ENCODE results near the gene PALM3.
"Not testable (repeated sequence)": the region's sequence is repeated elsewhere in the genome, so short reads cannot be mapped to it uniquely, and the experiment has no call there.

The PALM3 gene

GRCh38 chr19:14059652-14060155, 2.2 kb downstream of the PALM3 start:
- no peak for DNase-seq (ENCODE audit: low read depth)

GRCh38 chr19:14059093-14059480, 2.8 kb downstream of the PALM3 start:
- DNase-seq (ENCODE audit: low read depth): peak; percentile 30

DNA sequence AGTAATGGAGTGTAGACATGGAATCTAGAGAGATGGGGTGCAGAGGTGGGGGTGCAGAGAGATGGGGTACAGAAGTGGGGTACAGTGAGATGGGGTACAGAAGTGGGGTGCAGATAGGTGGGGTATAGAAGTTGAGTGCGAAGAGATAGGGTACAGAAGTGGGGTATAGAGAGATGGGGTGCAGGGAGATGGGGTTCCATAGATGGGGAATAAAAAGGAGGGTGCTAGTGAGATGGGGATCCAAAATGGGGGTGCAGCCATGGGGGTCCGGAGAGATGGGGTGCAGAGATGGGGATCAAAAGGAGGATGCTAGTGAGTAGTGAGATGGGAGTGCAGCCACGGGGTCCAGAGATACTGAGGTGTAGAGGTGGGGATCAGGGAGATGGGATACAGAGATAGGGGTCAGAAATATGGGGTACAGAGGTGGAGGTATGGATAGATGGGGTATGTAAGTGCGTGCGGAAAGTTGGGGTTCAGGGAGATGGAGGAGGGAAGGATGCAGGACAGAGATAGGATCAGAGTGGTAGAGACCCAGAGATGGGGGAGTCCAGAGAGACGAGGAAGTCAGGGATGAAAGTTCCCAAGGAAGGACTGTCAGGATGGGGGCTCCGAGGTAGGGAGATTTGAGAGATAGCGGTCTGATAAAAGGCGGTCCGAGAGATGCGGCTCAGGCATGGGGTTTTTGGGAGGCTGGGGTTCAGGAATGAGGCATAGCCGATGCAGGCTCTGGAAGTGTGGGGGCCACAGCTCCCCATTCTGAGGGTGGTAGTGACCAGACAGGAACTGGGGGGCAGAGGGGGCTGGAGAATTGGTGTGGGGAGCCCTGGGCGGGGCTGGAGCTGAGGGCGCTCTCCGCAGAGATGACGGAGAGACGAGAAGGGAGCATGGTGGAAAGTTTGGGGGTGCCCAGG, 3.4 kb downstream of the PALM3 start:
- no peak for DNase-seq (ENCODE audit: low read depth)

- DNase-seq (ENCODE audit: low read depth): no peak
Observed at GRCh38 chr19:14056741-14057356, 5.0 kb downstream of the PALM3 start.

DNA sequence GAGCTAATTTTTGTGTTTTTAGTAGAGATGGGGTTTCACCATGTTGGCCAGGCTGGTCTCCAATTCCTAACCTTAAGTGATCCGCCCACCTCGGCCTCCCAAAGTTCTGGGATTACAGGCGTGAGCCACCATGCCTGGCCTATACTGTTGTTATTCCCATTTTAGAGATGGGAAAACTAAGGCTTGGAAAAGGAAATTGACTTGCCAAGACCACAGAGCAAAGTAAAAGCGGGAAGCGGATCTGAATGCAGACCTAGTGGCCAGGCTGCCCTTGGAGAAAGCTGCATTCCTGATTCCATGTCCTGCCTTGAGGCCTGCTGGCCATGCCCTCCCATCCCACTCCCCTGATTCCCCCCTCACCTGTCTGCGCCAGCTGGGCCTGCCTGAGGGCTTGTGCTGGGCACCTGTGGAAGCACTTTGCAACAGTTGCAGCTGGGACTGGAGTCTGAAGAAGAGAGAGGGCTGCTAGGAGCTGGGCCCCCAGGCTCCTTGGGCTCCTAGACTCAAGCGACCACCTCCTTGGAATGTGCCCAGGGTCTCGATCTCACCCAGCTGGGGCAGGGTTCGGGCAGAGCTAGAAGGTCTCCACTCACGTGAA, 5.7 kb downstream of the PALM3 start:
- no peak for DNase-seq (ENCODE audit: low read depth)

DNA sequence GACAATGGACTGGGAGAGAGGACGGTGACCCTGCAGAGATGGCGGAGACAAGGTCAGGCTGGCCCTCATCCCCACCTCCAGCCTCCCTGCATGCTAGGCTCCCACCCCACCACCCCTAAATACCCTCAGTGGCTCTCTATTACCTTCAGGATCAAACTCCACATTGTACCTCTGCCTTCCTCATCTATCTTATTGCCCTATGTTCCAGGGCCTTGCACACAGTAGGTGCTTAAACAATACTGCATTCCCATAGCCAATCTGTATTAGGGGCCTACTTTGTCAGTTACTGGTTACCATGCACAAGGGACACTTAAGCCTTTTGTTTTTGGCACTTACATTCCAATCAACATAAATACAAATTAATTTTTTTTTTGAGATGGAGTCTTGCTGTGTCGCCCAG, 6.5 kb downstream of the PALM3 start:
- no peak for DNase-seq (ENCODE audit: low read depth)

DNA sequence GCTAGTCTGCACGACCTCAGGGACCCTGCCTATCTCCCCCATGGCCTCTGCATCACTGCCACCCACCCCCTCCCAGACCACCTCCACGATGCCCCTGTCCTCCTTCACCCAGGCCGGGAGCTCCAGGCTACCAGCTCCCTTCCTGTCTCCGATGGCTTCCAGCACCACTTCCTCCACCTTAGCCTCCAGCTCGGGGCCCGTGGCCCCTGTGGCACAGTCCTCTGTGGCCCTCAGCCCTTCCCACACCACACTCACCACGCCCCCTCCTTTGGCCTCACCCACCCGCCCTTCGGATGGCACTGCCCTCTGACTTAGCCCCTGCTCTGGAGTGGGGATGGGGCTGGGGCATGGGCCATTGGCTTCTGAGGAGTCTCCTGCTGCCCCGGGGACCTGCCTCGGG, 7.2 kb downstream of the PALM3 start:
- DNase-seq (ENCODE audit: low read depth): no peak

DNA sequence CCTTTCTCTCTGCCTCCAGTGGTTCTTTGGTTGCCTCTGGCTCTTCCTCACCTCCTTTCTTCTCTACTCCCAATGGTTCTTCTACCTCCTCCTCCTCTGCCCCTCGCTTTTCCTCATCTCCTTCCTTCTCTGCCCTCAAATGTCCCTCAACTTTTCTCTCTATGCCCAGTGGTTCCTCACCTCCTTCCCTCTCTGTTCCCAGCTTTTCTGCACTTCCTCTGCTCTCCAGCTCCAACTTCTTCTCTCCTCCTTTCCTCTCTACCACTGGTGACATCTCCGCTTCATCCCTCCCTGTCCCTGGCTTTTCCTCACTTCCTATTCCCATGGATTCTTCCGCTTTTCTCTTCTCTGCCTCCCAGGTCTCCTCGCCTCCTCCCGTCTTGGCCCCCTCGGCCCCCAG, 7.8 kb downstream of the PALM3 start:
- DNase-seq (ENCODE audit: low read depth): no peak

DNA sequence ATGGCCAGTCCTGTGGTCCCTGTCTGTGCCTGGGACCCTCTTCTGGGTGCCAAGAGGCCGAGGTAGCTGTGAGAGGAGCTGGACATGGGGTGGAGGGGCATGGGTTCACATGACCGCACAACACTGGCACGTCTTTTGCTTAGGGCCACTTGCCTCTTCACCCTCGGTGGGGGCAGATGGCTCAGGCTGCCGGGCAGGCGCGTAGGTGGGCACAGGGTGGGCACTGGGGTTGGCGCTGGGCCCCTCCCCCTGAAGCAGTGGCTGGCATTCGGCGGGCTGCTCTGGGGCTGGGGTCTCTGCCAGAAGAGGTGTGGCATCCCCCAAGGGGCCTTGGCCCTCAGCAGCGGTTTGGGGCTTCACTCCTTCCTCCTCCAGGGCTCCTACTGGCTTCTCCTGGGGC, 8.4 kb downstream of the PALM3 start:
- no peak for DNase-seq (ENCODE audit: low read depth)

DNA sequence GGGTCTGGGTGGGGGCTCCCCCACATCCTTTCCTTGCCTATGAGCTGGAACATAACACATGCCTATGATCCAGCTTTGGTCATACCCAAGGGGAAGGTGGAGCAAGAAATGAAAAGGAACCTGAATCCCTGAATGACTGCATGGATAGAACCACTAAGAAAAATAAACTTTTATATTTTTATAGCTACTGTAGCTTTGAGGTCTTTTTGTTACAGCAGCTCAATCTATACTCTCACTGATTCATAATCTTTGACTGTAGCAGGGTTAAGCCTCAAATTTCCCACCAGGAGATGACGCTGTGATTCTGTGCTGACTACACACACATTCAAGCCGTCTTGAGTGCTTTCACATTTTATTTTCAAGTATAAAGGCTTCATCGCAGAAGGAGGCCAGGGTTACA, 8.8 kb downstream of the PALM3 start:
- DNase-seq (ENCODE audit: low read depth): no peak

DNA sequence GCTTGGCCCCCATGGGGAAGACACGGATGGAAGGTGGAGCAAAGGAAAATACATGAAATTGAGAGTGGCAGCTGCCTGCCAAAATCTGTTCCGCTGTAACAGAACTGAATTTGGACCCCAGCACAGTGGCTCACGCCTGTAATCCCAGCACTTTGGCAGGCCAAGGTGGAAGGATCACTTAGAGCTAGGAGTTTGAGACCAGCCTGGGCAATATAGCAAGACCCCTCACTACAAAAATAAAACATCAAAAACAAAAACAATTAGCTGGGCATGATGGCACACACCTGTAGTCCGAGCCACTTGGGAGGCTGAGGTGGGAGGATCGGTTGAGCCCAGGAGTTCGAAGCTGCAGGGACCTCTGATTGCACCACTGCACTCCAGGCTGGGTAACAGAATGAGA, 9.4 kb downstream of the PALM3 start:
- no peak for DNase-seq (ENCODE audit: low read depth)

- DNase-seq (ENCODE audit: low read depth): no peak
Observed at GRCh38 chr19:14051980-14052379, 9.9 kb downstream of the PALM3 start.

DNA sequence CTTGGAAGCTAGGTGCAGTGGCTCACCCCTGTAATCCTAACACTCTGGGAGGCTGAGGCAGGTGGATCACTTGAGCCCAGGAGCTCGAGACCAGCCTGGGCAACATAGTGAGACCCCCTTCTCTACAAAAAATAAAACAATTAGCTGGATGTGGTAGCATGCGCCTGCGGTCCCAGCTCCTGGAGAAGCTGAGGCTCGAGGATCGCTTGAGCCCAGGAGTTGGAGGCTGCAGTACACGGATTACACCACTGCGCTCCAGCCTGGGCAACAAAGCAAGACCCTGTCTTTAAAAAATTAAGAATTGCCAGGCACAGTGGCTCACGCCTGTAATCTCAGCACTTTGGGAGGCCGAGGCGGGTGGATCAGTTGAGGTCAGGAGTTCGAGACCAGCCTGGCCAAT, 10.9 kb downstream of the PALM3 start:
- not testable (repeated sequence) for DNase-seq (ENCODE audit: low read depth)

GRCh38 chr19:14050512-14050911, 11.4 kb downstream of the PALM3 start:
- DNase-seq (ENCODE audit: low read depth): no peak

DNA sequence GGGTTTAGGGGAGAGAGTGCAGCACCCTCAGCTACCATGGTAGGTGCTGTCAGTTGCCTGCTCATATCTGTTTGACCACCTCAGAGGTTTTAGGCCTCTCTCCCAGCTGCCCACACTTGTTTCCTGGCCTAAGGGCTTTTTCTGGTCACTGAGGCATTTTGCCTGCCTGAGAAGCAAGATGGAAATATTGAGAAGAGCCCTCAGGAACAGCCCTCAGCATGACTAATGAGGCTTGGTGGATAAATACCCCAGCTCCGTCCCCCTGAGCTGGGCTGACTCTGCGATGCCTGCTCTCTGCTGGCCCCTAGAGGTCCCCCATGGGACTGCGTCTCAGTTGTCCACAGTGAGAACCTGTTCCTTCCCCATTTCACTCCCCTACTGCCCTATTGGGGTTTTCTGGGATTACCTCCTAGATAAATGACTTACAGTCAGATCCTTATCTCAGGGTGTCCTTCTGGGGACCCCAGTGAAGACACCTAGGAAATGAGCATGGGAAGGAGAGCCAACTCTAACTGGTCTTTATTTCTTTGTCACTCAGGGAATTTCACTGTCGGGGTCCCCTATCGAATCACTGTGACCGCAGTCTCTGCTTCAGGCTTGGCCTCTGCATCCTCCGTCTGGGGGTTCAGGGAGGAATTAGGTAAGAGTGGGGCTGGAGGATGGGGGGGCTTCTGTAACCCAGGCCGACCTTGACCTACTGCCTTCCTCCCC, 13.3 kb downstream of the PALM3 start:
- DNase-seq (ENCODE audit: low read depth): peak; percentile 73

GRCh38 chr19:14047866-14048265, 14.0 kb downstream of the PALM3 start:
- DNase-seq (ENCODE audit: low read depth): not testable (repeated sequence)

GRCh38 chr19:14042659-14043608, 18.9 kb downstream of the PALM3 start:
- DNase-seq (ENCODE audit: low read depth): not testable (repeated sequence)

- DNase-seq (ENCODE audit: low read depth): no peak
Observed at GRCh38 chr19:14039181-14039580, 22.7 kb downstream of the PALM3 start.

DNA sequence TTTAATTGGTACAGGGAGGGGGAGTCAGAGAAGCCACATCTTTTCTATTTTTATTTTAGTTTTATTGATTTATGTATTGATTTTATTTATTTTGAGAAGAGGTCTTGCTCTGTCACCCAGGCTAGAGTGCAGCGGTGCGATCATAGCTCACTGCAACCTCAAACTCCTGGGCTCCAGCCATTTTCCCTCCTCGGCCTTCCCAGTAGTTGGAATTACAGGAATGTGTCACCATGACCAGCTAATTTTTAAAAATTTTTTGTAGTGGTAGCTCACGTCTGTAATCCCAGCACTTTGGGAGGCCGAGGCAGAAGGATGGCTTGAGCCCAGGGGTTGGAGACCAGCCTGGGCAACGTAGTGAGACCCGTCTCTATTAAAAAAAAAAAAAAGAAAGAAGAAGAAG, 26.2 kb downstream of the PALM3 start:
- no peak for DNase-seq (ENCODE audit: low read depth)

- not testable (repeated sequence) for DNase-seq (ENCODE audit: low read depth)
Observed at GRCh38 chr19:14035159-14035558, 26.7 kb downstream of the PALM3 start.

- DNase-seq (ENCODE audit: low read depth): no peak
Observed at GRCh38 chr19:14033946-14034345, 27.9 kb downstream of the PALM3 start.

All from activated T-cell treated with anti-CD3 and anti-CD28 coated beads for 24 hours (primary cell).